GM18868 (cell line): ENCODE measurements around the gene ASF1A.

Source experiments
- ATAC-seq: cut with Tn5 transposase; IDR thresholded peaks from one replicate; pipeline ENCODE4 v1.9.1; 2021; ENCODE audit warnings: mild to moderate bottlenecking, moderate library complexity; ENCODE audit not compliant: unreplicated experiment

The ASF1A gene

GRCh38 chr6:118912646-118913045 is 18.7 kb downstream of the ASF1A start:
- no peak for ATAC-seq

- no peak for ATAC-seq
Measured at GRCh38 chr6:118913161-118913560, 19.2 kb downstream of the ASF1A start.

- no peak for ATAC-seq
Measured at GRCh38 chr6:118914598-118914997, 20.6 kb downstream of the ASF1A start.

- ATAC-seq, result no peak
Measured at GRCh38 chr6:118917546-118918328, 23.8 kb downstream of the ASF1A start.

- ATAC-seq, result no peak
Measured at GRCh38 chr6:118918329-118918725, 24.4 kb downstream of the ASF1A start.

GRCh38 chr6:118921084-118921483 is 27.1 kb downstream of the ASF1A start:
- ATAC-seq, result no peak

- ATAC-seq, result no peak
Measured at GRCh38 chr6:118923035-118923434, 29.1 kb downstream of the ASF1A start.

- no peak for ATAC-seq
Measured at GRCh38 chr6:118930680-118931079, 36.7 kb downstream of the ASF1A start.

- no peak for ATAC-seq
Measured at GRCh38 chr6:118931436-118931835, 37.5 kb downstream of the ASF1A start.

- ATAC-seq, result no peak
Measured at GRCh38 chr6:118932421-118932820, 38.5 kb downstream of the ASF1A start.

- peak; percentile 1 for ATAC-seq
Measured at GRCh38 chr6:118933855-118934460, 40.0 kb downstream of the ASF1A start.

GRCh38 chr6:118934461-118935330 is 40.7 kb downstream of the ASF1A start, which contains the start of gene MCM9:
Gene MCM9, minus strand, starts transcription at chr6:118935159. Its CDS starts 3,436 bp downstream, at chr6:118931723.
- ATAC-seq, result peak; percentile 94

GRCh38 chr6:118935331-118935668 is 41.3 kb downstream of the ASF1A start:
- ATAC-seq, result peak; percentile 1

- no peak for ATAC-seq
Measured at GRCh38 chr6:118935978-118936703, 42.2 kb downstream of the ASF1A start.

GRCh38 chr6:118939683-118940082 is 45.7 kb downstream of the ASF1A start:
- ATAC-seq, result no peak

- ATAC-seq, result no peak
Measured at GRCh38 chr6:118940770-118941169, 46.8 kb downstream of the ASF1A start.

- no peak for ATAC-seq
Measured at GRCh38 chr6:118945217-118945616, 51.3 kb downstream of the ASF1A start.

- no peak for ATAC-seq
Measured at GRCh38 chr6:118952683-118953082, 58.7 kb downstream of the ASF1A start.

- no peak for ATAC-seq
Measured at GRCh38 chr6:118953391-118953790, 59.4 kb downstream of the ASF1A start.
